GM12873 (cell line): ENCODE results near the gene PC.

ENCODE experiments used
- TF ChIP-seq, protein P1 (sequence below): IDR thresholded peaks from 2 replicates; pipeline ENCODE4 v1.5.1; 2012; ENCODE audit warnings: low read depth, mild to moderate bottlenecking, moderate library complexity, low read length, control low read depth; ENCODE audit not compliant: insufficient read depth; ENCODE audit errors: missing control alignments

PC gene, protein sequence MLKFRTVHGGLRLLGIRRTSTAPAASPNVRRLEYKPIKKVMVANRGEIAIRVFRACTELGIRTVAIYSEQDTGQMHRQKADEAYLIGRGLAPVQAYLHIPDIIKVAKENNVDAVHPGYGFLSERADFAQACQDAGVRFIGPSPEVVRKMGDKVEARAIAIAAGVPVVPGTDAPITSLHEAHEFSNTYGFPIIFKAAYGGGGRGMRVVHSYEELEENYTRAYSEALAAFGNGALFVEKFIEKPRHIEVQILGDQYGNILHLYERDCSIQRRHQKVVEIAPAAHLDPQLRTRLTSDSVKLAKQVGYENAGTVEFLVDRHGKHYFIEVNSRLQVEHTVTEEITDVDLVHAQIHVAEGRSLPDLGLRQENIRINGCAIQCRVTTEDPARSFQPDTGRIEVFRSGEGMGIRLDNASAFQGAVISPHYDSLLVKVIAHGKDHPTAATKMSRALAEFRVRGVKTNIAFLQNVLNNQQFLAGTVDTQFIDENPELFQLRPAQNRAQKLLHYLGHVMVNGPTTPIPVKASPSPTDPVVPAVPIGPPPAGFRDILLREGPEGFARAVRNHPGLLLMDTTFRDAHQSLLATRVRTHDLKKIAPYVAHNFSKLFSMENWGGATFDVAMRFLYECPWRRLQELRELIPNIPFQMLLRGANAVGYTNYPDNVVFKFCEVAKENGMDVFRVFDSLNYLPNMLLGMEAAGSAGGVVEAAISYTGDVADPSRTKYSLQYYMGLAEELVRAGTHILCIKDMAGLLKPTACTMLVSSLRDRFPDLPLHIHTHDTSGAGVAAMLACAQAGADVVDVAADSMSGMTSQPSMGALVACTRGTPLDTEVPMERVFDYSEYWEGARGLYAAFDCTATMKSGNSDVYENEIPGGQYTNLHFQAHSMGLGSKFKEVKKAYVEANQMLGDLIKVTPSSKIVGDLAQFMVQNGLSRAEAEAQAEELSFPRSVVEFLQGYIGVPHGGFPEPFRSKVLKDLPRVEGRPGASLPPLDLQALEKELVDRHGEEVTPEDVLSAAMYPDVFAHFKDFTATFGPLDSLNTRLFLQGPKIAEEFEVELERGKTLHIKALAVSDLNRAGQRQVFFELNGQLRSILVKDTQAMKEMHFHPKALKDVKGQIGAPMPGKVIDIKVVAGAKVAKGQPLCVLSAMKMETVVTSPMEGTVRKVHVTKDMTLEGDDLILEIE

DNA sequence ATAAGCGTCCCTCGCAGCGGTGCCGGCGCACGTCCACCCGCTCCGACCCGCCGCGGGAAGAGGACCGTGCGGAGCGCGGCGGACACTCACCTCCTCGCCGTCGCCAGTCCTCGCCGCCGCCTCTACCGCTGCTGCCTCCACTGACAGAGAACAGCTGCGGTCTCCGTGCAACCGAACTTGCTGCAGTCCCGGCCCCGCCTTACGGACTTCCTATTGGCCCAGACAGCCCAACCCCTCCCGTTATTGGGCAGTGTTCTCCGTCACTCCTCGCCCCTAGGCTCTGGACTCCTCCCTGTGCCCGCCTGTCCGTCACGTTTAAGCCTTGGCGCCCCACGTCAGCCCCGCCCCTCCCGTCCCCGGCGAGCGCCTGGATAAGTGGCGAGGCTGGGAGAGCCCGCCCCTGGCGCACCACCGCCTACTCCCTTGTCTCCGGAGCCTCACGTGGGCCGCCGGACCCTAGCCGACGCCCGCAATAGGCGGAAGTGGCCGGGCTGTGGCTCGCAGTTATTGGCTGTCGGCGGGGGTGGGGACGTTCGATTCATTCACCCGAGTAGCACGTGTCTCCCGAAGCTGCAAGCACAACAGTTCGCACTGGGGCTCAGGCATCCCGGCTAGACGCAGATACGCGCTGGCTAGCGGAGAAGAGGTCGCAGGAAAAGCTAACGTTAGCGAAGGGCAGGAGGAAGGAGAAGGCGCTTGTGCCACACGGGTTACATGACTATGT, at the start of gene PC:
Gene PC (minus strand): TSS at position 152 of the 724 bp plus-strand sequence. CDS start 86,224 bp downstream, outside the sequence.
- TF ChIP-seq, protein P1, sequence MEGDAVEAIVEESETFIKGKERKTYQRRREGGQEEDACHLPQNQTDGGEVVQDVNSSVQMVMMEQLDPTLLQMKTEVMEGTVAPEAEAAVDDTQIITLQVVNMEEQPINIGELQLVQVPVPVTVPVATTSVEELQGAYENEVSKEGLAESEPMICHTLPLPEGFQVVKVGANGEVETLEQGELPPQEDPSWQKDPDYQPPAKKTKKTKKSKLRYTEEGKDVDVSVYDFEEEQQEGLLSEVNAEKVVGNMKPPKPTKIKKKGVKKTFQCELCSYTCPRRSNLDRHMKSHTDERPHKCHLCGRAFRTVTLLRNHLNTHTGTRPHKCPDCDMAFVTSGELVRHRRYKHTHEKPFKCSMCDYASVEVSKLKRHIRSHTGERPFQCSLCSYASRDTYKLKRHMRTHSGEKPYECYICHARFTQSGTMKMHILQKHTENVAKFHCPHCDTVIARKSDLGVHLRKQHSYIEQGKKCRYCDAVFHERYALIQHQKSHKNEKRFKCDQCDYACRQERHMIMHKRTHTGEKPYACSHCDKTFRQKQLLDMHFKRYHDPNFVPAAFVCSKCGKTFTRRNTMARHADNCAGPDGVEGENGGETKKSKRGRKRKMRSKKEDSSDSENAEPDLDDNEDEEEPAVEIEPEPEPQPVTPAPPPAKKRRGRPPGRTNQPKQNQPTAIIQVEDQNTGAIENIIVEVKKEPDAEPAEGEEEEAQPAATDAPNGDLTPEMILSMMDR = no peak

DNA sequence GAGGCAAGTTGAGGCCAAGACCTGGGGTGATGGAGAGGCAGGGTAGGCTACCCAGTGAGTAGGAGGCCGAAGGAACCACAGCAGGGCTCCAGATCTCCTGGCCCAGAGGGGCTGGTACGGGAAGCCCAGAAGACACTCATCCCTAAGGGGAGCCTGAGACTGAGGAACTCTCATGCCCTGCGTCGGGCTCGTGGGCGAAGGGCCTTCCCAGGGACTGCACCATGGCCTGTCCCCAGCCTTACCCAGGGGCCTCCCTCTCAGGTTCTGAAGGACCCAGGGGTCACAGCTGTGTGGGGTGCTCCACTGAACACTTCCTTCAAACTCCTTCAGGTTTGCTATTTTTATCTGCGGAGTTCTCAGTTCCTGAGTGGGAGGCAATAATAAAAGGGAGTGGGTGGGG, 48.9 kb upstream of the PC start:
- TF ChIP-seq, protein P1 = no peak

DNA sequence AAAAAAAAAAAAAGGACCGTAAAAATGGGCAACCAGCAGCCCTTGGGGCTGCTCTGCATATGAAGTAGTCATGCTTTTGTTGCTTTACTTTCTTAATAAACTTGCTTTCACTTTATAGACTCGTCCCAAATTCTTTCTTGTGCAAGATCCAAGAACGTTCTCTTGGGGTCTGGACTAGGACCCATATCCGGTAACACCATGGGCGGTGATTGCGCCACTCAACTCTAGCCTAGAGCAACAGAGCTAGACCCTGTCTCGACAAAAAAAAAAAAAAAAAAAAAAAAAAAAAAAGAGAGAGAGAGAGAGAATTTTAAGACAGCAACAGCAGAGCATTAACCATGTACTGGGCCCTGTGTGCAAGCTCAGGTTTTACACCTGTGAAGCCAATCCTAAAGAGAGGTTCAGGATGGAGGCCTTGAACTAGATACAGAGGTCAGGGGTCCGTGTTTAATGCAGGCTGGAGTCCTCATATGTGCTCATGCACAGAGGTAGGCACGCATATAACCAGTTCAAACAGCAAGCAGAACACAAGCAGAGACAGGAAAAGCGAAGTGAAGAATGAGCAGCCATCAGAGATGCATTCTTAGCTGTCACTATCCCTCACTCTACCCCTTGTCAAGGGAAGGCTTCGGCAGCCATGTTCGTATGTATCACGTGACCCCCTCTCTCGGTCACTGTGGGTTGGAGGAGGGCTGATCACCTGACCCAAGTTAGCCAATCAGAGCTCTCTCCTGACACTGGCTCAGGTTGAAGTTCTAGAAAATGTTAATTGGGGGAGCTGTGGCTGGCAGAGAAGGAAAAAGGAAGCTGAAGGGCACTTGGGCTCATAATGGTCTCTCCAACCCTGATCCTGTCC, 48.1 kb upstream of the PC start:
- TF ChIP-seq, protein P1 = no peak

DNA sequence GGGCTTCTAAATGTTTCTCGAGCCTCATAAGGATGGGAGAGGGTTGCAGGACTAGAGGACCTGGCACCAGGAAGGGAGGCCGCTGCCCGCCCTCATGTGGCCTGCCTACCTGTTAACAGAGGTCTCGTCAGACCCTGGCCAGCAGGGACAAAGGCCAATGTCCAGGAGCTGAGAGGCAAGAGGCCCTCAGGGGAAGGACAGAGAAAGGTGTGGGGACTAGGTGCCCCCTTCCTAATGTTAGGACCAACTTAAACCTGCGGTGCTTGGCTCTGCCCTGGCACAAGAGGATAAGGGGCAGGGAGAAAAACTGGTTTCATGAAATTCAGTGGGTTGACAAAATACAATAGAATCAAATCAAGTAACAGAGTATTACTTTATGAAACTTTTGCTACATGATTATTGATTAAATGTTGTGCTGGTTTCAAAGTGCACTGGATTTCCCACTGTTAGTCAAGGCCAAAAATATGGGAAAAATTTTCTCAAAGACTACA, 44.8 kb upstream of the PC start:
- TF ChIP-seq, protein P1 = no peak

DNA sequence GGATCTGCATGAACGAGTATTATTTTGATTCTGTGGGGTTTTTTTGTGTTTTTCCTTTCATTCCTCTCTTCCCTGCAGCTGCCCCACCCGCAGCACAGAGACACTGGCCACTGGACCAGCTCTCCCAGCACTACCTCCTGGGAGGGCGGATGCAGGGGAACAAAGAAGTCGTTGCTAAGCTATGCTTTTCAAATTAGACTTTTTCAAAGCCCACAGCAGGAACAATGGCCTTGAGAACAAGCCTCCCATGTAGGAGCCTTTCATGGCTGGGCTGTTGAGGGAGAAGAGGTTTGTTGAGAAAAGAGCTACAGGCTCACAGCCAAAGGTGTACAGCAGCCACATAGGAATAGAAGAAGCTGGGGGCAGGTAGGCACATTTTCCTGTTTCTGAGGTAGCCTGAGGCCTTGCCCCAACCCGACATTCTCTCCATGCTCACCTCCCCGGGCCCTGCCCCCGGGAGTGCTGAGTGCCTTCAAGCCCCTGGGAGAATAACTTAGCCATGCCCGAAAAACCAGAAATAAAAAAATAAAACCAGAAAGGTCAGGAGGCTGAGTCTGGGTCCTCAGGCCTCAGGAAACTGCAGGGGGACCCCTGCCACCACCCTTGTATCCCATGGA, 44.2 kb upstream of the PC start:
- TF ChIP-seq, protein P1 = no peak

DNA sequence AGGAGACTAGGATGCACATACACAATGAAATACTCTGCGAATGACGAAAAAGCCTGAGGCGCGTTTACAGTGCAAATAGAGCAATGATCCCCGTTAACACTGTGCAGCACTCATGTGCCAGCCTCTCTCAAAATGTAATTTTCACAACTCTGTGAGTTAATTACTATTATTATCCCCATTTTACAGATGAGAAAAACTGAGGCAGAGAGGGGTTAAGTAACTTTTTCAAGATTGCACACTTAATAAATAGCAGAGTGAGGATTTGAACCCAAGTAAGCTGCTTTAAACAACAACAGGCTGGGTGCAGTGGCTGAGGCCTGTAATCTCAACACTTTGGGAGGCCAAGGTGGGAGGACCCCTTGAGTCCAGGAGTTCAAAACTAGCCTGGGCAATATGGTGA, 43.1 kb upstream of the PC start:
- TF ChIP-seq, protein P1 = no peak
